GM19328 (cell line): ENCODE data around the gene C1QL4.
"Not testable (repeated sequence)": the region's sequence is repeated elsewhere in the genome, so short reads cannot be mapped to it uniquely, and the experiment has no call there.

ENCODE experiments used
- ATAC-seq: cut with Tn5 transposase; IDR thresholded peaks from one replicate; pipeline ENCODE4 v1.9.1; 2021; ENCODE audit warnings: mild to moderate bottlenecking, moderate library complexity; ENCODE audit not compliant: unreplicated experiment

C1QL4 gene

DNA sequence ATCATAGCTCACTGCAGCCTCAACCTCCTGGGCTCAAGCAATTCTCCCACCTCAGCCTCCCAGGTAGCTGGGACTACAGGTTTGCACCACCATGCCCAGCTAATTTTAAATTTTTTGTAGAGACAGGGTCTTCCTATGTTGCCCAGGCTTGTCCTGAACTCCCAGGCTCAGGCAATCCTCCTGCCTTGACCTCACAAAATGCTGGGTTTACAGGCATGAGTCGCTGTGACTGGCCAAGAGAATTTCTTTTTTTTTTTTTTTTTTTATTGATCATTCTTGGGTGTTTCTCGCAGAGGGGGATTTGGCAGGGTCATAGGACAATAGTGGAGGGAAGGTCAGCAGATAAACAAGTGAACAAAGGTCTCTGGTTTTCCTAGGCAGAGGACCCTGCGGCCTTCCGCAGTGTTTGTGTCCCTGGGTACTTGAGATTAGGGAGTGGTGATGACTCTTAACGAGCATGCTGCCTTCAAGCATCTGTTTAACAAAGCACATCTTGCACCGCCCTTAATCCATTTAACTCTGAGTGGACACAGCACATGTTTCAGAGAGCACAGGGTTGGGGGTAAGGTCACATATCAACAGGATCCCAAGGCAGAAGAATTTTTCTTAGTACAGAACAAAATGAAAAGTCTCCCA, 54.1 kb downstream of the C1QL4 start:
- ATAC-seq, result not testable (repeated sequence)
